Adrenal gland (tissue), 5 donors: ENCODE data around the gene TPK1.

Experiments
- POLR2A ChIP-seq, 2 donors: fragments of 450-650 bp; IDR thresholded peaks; one replicate each; pipeline ENCODE4 v1.6.1; 2017; ENCODE audit warnings: antibody characterized with exemption in 2 of 2, mild to moderate bottlenecking in 2 of 2, moderate library complexity in 1 of 2
- TF ChIP-seq, protein P1 (sequence below), 6 experiments: fragments of 450-650 bp in 4 of 6; fragments of 200-600 bp in 2 of 6; sonication (generic) in 1 of 6; IDR thresholded peaks; 1 replicate in 5 of 6; 2 replicates in 1 of 6; pipeline versions ENCODE4 v1.5.1 to v1.8.0; 2016 to 2021; ENCODE audit warnings: antibody characterized with exemption in 6 of 6, mild to moderate bottlenecking in 2 of 6, moderate library complexity in 1 of 6
- donor health status: DM: no; HTN: no; CAD: no.

DNA sequence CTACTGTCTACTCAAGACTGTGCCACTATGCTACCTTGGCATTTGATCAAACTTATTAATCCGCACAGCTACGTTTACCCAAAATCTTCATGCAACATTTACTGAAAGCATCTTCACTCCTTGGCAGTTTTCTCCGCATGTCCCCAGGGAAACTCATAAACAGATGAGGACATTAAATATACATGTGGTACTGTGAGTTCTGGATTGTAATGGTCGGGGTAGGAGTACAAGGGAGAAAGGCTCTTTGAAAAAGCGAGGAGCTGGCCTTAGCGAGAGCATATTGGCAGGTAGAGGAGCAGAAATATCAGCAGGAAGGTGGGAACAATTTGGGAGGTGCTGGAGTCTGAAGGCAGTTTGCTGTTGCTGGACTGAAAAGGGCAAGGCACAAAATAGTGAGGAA is 325.2 kb downstream of the TPK1 start:
- TF ChIP-seq POLR2A (IDR thresholded peaks at IDR 0.05) = no peak
- TF ChIP-seq, protein P1, sequence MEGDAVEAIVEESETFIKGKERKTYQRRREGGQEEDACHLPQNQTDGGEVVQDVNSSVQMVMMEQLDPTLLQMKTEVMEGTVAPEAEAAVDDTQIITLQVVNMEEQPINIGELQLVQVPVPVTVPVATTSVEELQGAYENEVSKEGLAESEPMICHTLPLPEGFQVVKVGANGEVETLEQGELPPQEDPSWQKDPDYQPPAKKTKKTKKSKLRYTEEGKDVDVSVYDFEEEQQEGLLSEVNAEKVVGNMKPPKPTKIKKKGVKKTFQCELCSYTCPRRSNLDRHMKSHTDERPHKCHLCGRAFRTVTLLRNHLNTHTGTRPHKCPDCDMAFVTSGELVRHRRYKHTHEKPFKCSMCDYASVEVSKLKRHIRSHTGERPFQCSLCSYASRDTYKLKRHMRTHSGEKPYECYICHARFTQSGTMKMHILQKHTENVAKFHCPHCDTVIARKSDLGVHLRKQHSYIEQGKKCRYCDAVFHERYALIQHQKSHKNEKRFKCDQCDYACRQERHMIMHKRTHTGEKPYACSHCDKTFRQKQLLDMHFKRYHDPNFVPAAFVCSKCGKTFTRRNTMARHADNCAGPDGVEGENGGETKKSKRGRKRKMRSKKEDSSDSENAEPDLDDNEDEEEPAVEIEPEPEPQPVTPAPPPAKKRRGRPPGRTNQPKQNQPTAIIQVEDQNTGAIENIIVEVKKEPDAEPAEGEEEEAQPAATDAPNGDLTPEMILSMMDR (IDR thresholded peaks at IDR 0.05) = no peak
